ENCODE results near the gene TMEM207. TPM values are rescaled to one million over a fixed set of nuclear protein-coding genes. Genes with fewer than 3 reads are reported as not detected.

TMEM207 gene
- total RNA-seq, 3 donors from 2014 or later (not counting 1 experiment from before 2014, with no cell fraction given), result not detected

- H3K27me3 ChIP-seq (ENCODE audit: control insufficient read depth, insufficient read depth, low read length), result no peaks in the 10 kb centered on the region
- Mint-ChIP-seq H3K9me3 (peaks cover 3% of the 10 kb centered on the region in 2 donors), H3K27ac (no peak overlapping the region), H3K4me3 (no peak overlapping the region), H3K36me3 (no peaks in the 10 kb centered on the region), H3K4me1 (no peaks in the 10 kb centered on the region), H3K27me3 (ENCODE audit: low read depth in 2 of 2) (no peaks in the 10 kb centered on the region)
- TF ChIP-seq CTCF (IDR thresholded peaks at IDR 0.05), result no peak
- H3K9me3 ChIP-seq (ENCODE audit: control insufficient read depth, insufficient read depth, low read length), result no peaks in the 10 kb centered on the region
- intact Hi-C loops (cut with micrococcal nuclease), result no loop called here
- no peaks in the 10 kb centered on the region for H3K4me1 ChIP-seq (ENCODE audit: control insufficient read depth, insufficient read depth, low read length)
- H3K36me3 ChIP-seq (ENCODE audit: control insufficient read depth, insufficient read depth, low read length), result no peaks in the 10 kb centered on the region
- ATAC-seq (no peak), DNase-seq (no peak)
- no peak overlapping the region for H3K27ac ChIP-seq (ENCODE audit: low read length)
- H3K4me3 ChIP-seq (ENCODE audit: low read length), result no peak overlapping the region
These were observed 53.7 kb downstream of the TMEM207 start for GRCh38 chr3:190396001-190396400.

GRCh38 chr3:190388703-190389102 is 61.0 kb downstream of the TMEM207 start:
- H3K36me3 ChIP-seq (ENCODE audit: control insufficient read depth, insufficient read depth, low read length), result no peaks in the 10 kb centered on the region
- Mint-ChIP-seq H3K27me3 (ENCODE audit: low read depth in 2 of 2) (no peaks in the 10 kb centered on the region), H3K4me3 (no peak overlapping the region), H3K27ac (no peak overlapping the region), H3K9me3 (peaks cover 3% of the 10 kb centered on the region in 2 donors), H3K36me3 (no peaks in the 10 kb centered on the region), H3K4me1 (no peaks in the 10 kb centered on the region)
- no peaks in the 10 kb centered on the region for H3K27me3 ChIP-seq (ENCODE audit: control insufficient read depth, insufficient read depth, low read length)
- no peak for TF ChIP-seq CTCF (IDR thresholded peaks at IDR 0.05)
- no peak for ATAC-seq
- no peaks in the 10 kb centered on the region for H3K4me1 ChIP-seq (ENCODE audit: control insufficient read depth, insufficient read depth, low read length)
- H3K4me3 ChIP-seq (ENCODE audit: low read length), result no peak overlapping the region
- intact Hi-C loops (cut with micrococcal nuclease), result no loop called here
- H3K9me3 ChIP-seq (ENCODE audit: control insufficient read depth, insufficient read depth, low read length), result no peaks in the 10 kb centered on the region
- no peak for DNase-seq
- no peak overlapping the region for H3K27ac ChIP-seq (ENCODE audit: low read length)
- 89% methylated on average over 1 of the region's 3 CpGs for WGBS (ENCODE audit: insufficient coverage)

GRCh38 chr3:190387578-190388213 is 62.0 kb downstream of the TMEM207 start, which contains the start of gene CLDN16:
Gene CLDN16, plus strand, starts transcription at chr3:190388163. Its CDS starts 167 bp downstream, at chr3:190388330.
- Histone ChIP-seq H3K9me3 (ENCODE audit: control insufficient read depth, insufficient read depth, low read length) (no peaks in the 10 kb centered on the region), H3K4me3 (ENCODE audit: low read length) (no peak within 1 kb of the TSS), H3K27ac (ENCODE audit: low read length) (no peak within 1 kb of the TSS), H3K27me3 (ENCODE audit: control insufficient read depth, insufficient read depth, low read length) (no peaks in the 10 kb centered on the region), H3K36me3 (ENCODE audit: control insufficient read depth, insufficient read depth, low read length) (no peaks in the 10 kb centered on the region), H3K4me1 (ENCODE audit: control insufficient read depth, insufficient read depth, low read length) (no peaks in the 10 kb centered on the region)
- intact Hi-C loops (cut with micrococcal nuclease), result no loop called here
- Mint-ChIP-seq H3K27me3 (ENCODE audit: low read depth in 2 of 2) (no peaks in the 10 kb centered on the region), H3K4me3 (no peak within 1 kb of the TSS), H3K36me3 (no peaks in the 10 kb centered on the region), H3K9me3 (peaks cover 3% of the 10 kb centered on the region in 2 donors), H3K4me1 (no peaks in the 10 kb centered on the region), H3K27ac (no peak within 1 kb of the TSS)
- DNase-seq, result no peak
- TF ChIP-seq CTCF (IDR thresholded peaks at IDR 0.05), result no peak
- 85% methylated on average over 12 of the region's 12 CpGs for WGBS (ENCODE audit: insufficient coverage)
- ATAC-seq, result no peak
